ENCODE data around the gene MTA1. TPM values are rescaled to one million over a fixed set of nuclear protein-coding genes. Genes with fewer than 3 reads are reported as not detected.

The MTA1 gene
- total and polyA plus RNA-seq, 11 donors = 71.8 to 191 (median 109) TPM

DNA sequence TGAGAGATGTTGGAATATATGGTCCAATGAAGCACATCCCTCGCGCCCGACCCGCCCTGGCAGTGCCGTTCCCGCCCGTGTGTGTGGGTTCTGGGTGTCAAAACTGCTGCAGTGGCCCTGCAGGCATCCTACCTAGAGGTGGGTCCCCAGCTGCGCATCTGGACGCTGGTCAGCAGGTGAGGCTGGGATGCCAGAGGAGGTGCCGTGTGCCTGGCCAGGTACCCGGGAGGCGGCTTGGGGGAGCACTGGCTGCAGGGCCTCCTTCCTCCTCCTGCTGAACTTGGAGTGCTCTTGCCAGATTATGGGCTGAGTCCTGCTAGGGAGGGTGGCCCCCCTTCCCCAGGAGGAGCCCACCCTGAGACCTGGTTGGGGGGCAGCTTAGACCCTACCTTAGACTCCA, 5.2 kb downstream of the MTA1 start:
- Histone ChIP-seq H3K9me3 (peaks cover 0 to 3% (median 0%) of the 10 kb centered on the region in 12 donors), H3K27me3 (no peaks in the 10 kb centered on the region), H3K27ac (no peak overlapping the region), H3K36me3 (peaks cover 0 to 24% (median 0%) of the 10 kb centered on the region in 9 donors), H3K4me1 (peaks cover 2 to 42% (median 26%) of the 10 kb centered on the region in 12 donors), H3K4me3 (no peak overlapping the region)
- peak in 1 of 5 donors; percentile 9 for DNase-seq
- WGBS, 4 donors = 95 to 98% (median 95%) methylated on average over 12 of the region's 12 CpGs
- no peak for ATAC-seq
- TF ChIP-seq, protein P1, sequence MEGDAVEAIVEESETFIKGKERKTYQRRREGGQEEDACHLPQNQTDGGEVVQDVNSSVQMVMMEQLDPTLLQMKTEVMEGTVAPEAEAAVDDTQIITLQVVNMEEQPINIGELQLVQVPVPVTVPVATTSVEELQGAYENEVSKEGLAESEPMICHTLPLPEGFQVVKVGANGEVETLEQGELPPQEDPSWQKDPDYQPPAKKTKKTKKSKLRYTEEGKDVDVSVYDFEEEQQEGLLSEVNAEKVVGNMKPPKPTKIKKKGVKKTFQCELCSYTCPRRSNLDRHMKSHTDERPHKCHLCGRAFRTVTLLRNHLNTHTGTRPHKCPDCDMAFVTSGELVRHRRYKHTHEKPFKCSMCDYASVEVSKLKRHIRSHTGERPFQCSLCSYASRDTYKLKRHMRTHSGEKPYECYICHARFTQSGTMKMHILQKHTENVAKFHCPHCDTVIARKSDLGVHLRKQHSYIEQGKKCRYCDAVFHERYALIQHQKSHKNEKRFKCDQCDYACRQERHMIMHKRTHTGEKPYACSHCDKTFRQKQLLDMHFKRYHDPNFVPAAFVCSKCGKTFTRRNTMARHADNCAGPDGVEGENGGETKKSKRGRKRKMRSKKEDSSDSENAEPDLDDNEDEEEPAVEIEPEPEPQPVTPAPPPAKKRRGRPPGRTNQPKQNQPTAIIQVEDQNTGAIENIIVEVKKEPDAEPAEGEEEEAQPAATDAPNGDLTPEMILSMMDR (IDR thresholded peaks at IDR 0.05) = no peak
- no peak for TF ChIP-seq POLR2A (IDR thresholded peaks at IDR 0.05)
- intact Hi-C loops (cut with DNase I) = no loop called here

GRCh38 chr14:105425823-105426247, 6.2 kb downstream of the MTA1 start:
- ATAC-seq (no peak), DNase-seq (peak in 1 of 5 donors; percentile 12)
- 93 to 99% (median 96%) methylated on average over 13 to 23 of the region's 23 CpGs for WGBS, 4 donors
- Histone ChIP-seq H3K27ac (no peak overlapping the region), H3K27me3 (no peaks in the 10 kb centered on the region), H3K36me3 (peaks cover 0 to 24% (median 0%) of the 10 kb centered on the region in 9 donors), H3K4me3 (no peak overlapping the region), H3K9me3 (peaks cover 0 to 3% (median 0%) of the 10 kb centered on the region in 12 donors), H3K4me1 (peaks cover 2 to 47% (median 27%) of the 10 kb centered on the region in 12 donors)
- intact Hi-C loops (cut with DNase I) = no loop called here
- TF ChIP-seq POLR2A (IDR thresholded peaks at IDR 0.05) = no peak
- TF ChIP-seq, protein P1 (IDR thresholded peaks at IDR 0.05) = no peak

DNA sequence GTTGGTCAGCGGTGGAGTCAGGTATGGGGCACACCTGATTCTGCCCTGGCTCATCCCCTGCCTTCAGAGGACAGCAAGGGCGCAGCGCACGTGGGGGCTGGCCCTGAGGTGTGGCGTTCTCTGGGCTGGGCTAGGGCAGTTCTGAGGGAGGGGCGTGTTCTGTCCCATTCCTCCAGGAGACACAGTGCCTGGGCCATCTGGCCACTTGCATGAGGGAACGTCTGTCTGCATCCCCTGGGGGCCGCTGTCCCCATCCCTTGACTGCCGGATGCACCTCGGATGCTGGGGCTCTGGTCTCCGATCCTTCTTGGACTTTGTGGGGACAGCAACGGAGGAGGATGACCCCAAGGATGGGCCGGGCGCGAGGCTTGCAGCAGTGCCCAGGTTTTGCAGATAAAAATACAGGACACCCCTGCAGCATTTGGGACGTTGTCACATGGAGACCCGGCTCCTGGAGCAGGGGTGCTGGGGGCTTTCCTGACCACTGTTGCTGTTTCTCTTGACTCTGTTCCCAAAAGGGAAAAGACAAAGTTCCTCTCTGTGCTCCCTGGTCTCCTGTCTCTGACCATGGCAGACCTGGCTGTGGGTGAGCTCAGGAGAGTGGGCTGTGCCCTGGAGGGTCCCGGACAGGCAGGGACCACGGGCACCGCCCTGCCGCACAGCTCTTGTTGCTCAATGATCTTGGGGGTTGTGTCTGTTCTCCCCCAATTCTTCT, 6.9 kb downstream of the MTA1 start:
- DNase-seq (peak in 2 of 5 donors; percentile 20 to 48), ATAC-seq (no peak)
- H3K4me3 ChIP-seq = no peak overlapping the region
- H3K27me3 ChIP-seq = no peaks in the 10 kb centered on the region
- H3K4me1 ChIP-seq = peaks cover 0 to 43% (median 22%) of the 10 kb centered on the region in 12 donors
- intact Hi-C loops (cut with DNase I) = no loop called here
- H3K27ac ChIP-seq = no peak overlapping the region
- peaks cover 0 to 31% (median 0%) of the 10 kb centered on the region in 9 donors for H3K36me3 ChIP-seq
- no peak for TF ChIP-seq POLR2A (IDR thresholded peaks at IDR 0.05)
- TF ChIP-seq, protein P1 (IDR thresholded peaks at IDR 0.05) = no peak
- peaks cover 0 to 10% (median 0%) of the 10 kb centered on the region in 12 donors for H3K9me3 ChIP-seq
- WGBS, 4 donors = 94 to 97% (median 95%) methylated on average over 20 to 21 of the region's 21 CpGs

- Histone ChIP-seq H3K4me1 (peaks cover 0 to 34% (median 13%) of the 10 kb centered on the region in 12 donors), H3K9me3 (peaks cover 0 to 13% (median 0%) of the 10 kb centered on the region in 12 donors), H3K36me3 (peaks cover 0 to 31% (median 0%) of the 10 kb centered on the region in 9 donors), H3K27me3 (no peaks in the 10 kb centered on the region), H3K27ac (no peak overlapping the region), H3K4me3 (no peak overlapping the region)
- 96 to 99% (median 97%) methylated on average over 10 of the region's 10 CpGs for WGBS, 4 donors
- no peak for DNase-seq
- no peak for ATAC-seq
- intact Hi-C loops (cut with DNase I) = no loop called here
- no peak for TF ChIP-seq POLR2A (IDR thresholded peaks at IDR 0.05)
- TF ChIP-seq, protein P1 (IDR thresholded peaks at IDR 0.05) = no peak
Observed at GRCh38 chr14:105427412-105427811, 7.8 kb downstream of the MTA1 start.

Data from heart left ventricle (tissue), 16 donors.